MCF 10A (cell line): Measurements from ENCODE around the gene EBPL. TPM values are rescaled to one million over a fixed set of nuclear protein-coding genes. Genes with fewer than 3 reads are reported as not detected.

Source experiments
- BruUV-seq: library from RNA; stranded (reverse); fragments of 400-500 nt; replicated peaks from 2 replicates; lab custom pipeline; 2021; lab: Mats Ljungman, UMichigan
- CTCF ChIA-PET: fragments of 300-600 bp; sonication (Branson Sonifier 250); formaldehyde crosslinking; extraction: SDS; loops from one replicate; lab custom pipeline; 2021; ENCODE audit warnings: antibody characterized with exemption, inconsistent platforms; lab: Yijun Ruan, JAX
- POLR2A ChIA-PET: fragments of 300-600, 350-650 bp; sonication (Branson Sonifier 250); formaldehyde crosslinking; extraction: SDS; loops from one replicate; lab custom pipeline; 2020; ENCODE audit warnings: antibody characterized with exemption, inconsistent platforms; lab: Yijun Ruan, JAX
- DNase-seq: peaks from one replicate; pipeline ENCODE4 v3.0.0-alpha.2; 2018; ENCODE audit not compliant: unreplicated experiment
- H3K27ac Mint-ChIP-seq: one replicate; pipeline ENCODE4 v1.8.0; 2022; ENCODE audit warnings: mild to moderate bottlenecking, low read depth, mixed read lengths; ENCODE audit not compliant: unreplicated experiment
- H3K27me3 Mint-ChIP-seq: one replicate; pipeline ENCODE4 v1.8.0; 2022; ENCODE audit warnings: mixed read lengths; ENCODE audit not compliant: insufficient read depth, unreplicated experiment
- H3K36me3 Mint-ChIP-seq: one replicate; pipeline ENCODE4 v1.8.0; 2022; ENCODE audit warnings: mild to moderate bottlenecking, moderate library complexity, mixed read lengths; ENCODE audit not compliant: insufficient read depth, unreplicated experiment
- H3K4me1 Mint-ChIP-seq: one replicate; pipeline ENCODE4 v1.8.0; 2022; ENCODE audit warnings: mixed read lengths; ENCODE audit not compliant: insufficient read depth, unreplicated experiment
- H3K4me3 Mint-ChIP-seq: one replicate; pipeline ENCODE4 v1.8.0; 2022; ENCODE audit warnings: mild to moderate bottlenecking, moderate library complexity, mixed read lengths; ENCODE audit not compliant: unreplicated experiment
- H3K9me3 Mint-ChIP-seq: one replicate; pipeline ENCODE4 v1.8.0; 2022; ENCODE audit warnings: mixed read lengths; ENCODE audit not compliant: unreplicated experiment
- CTCF ChIP-seq: fragments of 200-600 bp; IDR thresholded peaks from one replicate; pipeline ENCODE4 v1.8.0; 2022; ENCODE audit warnings: antibody characterized with exemption, mild to moderate bottlenecking; ENCODE audit not compliant: unreplicated experiment
- intact Hi-C: fragments of 100-400 bp; cut with micrococcal nuclease; formaldehyde crosslinking; loops from 2 replicates; pipeline ENCODE4 v1.14.1; 2022
- total RNA-seq: library from RNA; stranded (reverse); gene quantifications from 2 replicates; pipeline ENCODE4 v1.2.3, GENCODE V29; 2022

EBPL gene
- total RNA-seq, 1 experiment from 2014 or later, result 121 TPM

- DNase-seq, result peak; percentile 16
- H3K9me3 Mint-ChIP-seq, result no peaks in the 10 kb centered on the region
- peaks cover 8% of the 10 kb centered on the region for H3K4me1 Mint-ChIP-seq
- ChIA-PET CTCF (interaction anchor here (0.6 to 1.9 kb wide), 5 partner anchors 9 to 115 kb away, joined by 3 to 9 read pairs (median 6); partner anchors contain the start of gene EBPL), POLR2A (interaction anchor here (1.0 to 1.5 kb wide), 5 partner anchors 9 to 112 kb away, joined by 3 to 5 read pairs (median 3); no protein-coding TSS in a partner anchor)
- intact Hi-C loops, result loop anchor here (1.0 kb wide), 1 partner anchor 169 kb away; no protein-coding TSS in a partner anchor
- H3K27ac Mint-ChIP-seq, result peak overlapping the region; percentile 71
- BruUV-seq, result no TSS peak
- H3K4me3 Mint-ChIP-seq, result no peak overlapping the region
- peak; percentile 35 for TF ChIP-seq CTCF
- H3K27me3 Mint-ChIP-seq, result no peaks in the 10 kb centered on the region
- H3K36me3 Mint-ChIP-seq, result peaks cover 75% of the 10 kb centered on the region
Measured at GRCh38 chr13:49679246-49679645, 12.0 kb downstream of the EBPL start.

GRCh38 chr13:49678191-49678914 lies 12.9 kb downstream of the EBPL start:
- H3K4me1 Mint-ChIP-seq, result peaks cover 8% of the 10 kb centered on the region
- no peaks in the 10 kb centered on the region for H3K9me3 Mint-ChIP-seq
- no TSS peak for BruUV-seq
- no peaks in the 10 kb centered on the region for H3K27me3 Mint-ChIP-seq
- no peak for DNase-seq
- intact Hi-C loops, result no loop called here
- H3K27ac Mint-ChIP-seq, result no peak overlapping the region
- TF ChIP-seq CTCF, result no peak
- H3K36me3 Mint-ChIP-seq, result peaks cover 66% of the 10 kb centered on the region
- H3K4me3 Mint-ChIP-seq, result no peak overlapping the region
- POLR2A ChIA-PET, result interaction anchor here (0.7 to 1.5 kb wide), 3 partner anchors 11 to 486 kb away, joined by 3 to 4 read pairs (median 3); no protein-coding TSS in a partner anchor
- CTCF ChIA-PET, result interaction anchor here (0.6 to 1.9 kb wide), 6 partner anchors 8 to 113 kb away, joined by 3 to 9 read pairs (median 6); partner anchors contain the start of gene EBPL

- no peak for TF ChIP-seq CTCF
- Mint-ChIP-seq H3K27me3 (no peaks in the 10 kb centered on the region), H3K9me3 (no peaks in the 10 kb centered on the region), H3K27ac (no peak overlapping the region), H3K4me3 (no peak overlapping the region), H3K36me3 (peaks cover 71% of the 10 kb centered on the region), H3K4me1 (peaks cover 6% of the 10 kb centered on the region)
- intact Hi-C loops, result no loop called here
- ChIA-PET POLR2A (interaction anchor here (1.1 to 1.4 kb wide), 2 partner anchors 10 to 13 kb away, joined by 4 read pairs; no protein-coding TSS in a partner anchor), CTCF (interaction anchor here (1.0 kb wide), 2 partner anchors 109 to 144 kb away, joined by 3 read pairs; no protein-coding TSS in a partner anchor)
- DNase-seq, result no peak
- no TSS peak for BruUV-seq
Measured at GRCh38 chr13:49676581-49677298, 14.5 kb downstream of the EBPL start.

- peaks cover 61% of the 10 kb centered on the region for H3K36me3 Mint-ChIP-seq
- intact Hi-C loops, result no loop called here
- ChIA-PET POLR2A (interaction anchor here (0.6 to 3.6 kb wide), 7 partner anchors 8 to 177 kb away, joined by 4 to 9 read pairs (median 5); partner anchors contain the start of gene EBPL), CTCF (interaction anchor here (0.7 to 4.1 kb wide), 4 partner anchors 8 to 156 kb away, joined by 3 to 21 read pairs (median 8); partner anchors contain the start of gene KPNA3)
- TF ChIP-seq CTCF, result no peak
- H3K4me1 Mint-ChIP-seq, result peaks cover 30% of the 10 kb centered on the region
- no peak for DNase-seq
- H3K4me3 Mint-ChIP-seq, result no peak overlapping the region
- H3K9me3 Mint-ChIP-seq, result no peaks in the 10 kb centered on the region
- no peak overlapping the region for H3K27ac Mint-ChIP-seq
- no TSS peak for BruUV-seq
- H3K27me3 Mint-ChIP-seq, result no peaks in the 10 kb centered on the region
Measured at GRCh38 chr13:49670828-49671227, 20.5 kb downstream of the EBPL start.
